ENCODE results near the gene GIMAP8.
"Not testable (repeated sequence)": the region's sequence is repeated elsewhere in the genome, so short reads cannot be mapped to it uniquely, and the experiment has no call there.

Gene GIMAP8

GRCh38 chr7:150464962-150465361 is 14.5 kb downstream of the GIMAP8 start:
- no peak for DNase-seq (ENCODE audit: low read depth in 2 of 2)

DNA sequence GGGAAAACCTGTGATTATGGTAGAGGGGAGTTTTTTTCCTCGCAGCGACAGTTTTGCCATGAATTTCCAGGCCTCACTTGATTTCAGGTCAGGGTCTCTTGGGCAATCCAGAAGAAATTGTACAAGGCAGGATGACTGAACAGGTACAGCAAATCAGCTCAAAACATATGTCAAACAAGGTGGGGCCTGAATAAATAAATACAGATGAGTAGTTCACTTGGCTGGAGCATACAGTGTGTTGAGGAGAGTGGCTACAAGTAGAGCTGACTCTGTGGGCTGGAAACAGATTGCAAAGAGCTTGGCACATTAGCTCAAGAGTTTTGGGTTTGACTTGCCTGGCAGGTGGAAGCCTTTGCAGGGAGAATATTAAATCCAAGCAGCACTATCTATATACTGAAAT is 15.0 kb downstream of the GIMAP8 start:
- DNase-seq (ENCODE audit: low read depth in 2 of 2): no peak

GRCh38 chr7:150466477-150466876 is 16.0 kb downstream of the GIMAP8 start:
- DNase-seq (ENCODE audit: low read depth in 2 of 2): no peak

DNA sequence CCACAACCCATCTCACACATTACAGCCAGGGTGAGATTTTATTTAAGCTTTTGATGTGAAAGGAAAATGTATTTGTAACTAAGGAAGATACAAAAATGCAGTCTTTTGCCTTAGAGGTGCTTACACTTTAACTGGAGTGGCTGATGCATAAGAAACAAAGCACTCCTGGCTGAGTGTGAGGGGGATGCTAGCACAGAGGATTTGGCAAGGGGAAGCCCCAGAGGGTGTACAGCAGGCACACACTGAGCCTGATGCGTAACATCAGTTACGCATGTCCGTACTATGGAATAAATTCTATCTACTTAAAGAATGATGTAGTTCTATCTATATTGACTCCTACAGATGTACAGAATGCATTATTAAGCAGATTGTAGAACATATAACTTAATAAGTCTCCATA is 17.8 kb downstream of the GIMAP8 start:
- no peak for DNase-seq (ENCODE audit: low read depth in 2 of 2)

- no peak for DNase-seq (ENCODE audit: low read depth in 2 of 2)
These were observed 21.5 kb downstream of the GIMAP8 start for GRCh38 chr7:150471886-150472285.

DNA sequence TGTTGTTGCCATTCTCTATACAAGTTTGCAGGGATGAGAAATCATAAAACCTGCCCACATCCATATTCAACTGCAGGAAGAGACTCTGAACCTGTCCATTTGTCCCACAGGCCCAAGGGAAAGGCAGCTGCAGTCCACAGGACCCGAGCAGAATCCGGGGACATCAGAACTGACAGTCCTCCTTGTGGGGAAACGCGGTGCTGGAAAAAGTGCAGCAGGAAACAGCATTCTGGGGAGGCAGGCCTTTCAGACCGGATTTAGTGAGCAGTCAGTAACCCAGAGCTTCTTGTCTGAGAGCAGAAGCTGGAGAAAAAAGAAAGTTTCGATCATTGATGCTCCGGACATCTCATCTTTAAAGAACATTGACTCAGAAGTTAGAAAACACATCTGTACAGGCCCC is 23.5 kb downstream of the GIMAP8 start:
- DNase-seq (ENCODE audit: low read depth in 2 of 2): no peak

DNA sequence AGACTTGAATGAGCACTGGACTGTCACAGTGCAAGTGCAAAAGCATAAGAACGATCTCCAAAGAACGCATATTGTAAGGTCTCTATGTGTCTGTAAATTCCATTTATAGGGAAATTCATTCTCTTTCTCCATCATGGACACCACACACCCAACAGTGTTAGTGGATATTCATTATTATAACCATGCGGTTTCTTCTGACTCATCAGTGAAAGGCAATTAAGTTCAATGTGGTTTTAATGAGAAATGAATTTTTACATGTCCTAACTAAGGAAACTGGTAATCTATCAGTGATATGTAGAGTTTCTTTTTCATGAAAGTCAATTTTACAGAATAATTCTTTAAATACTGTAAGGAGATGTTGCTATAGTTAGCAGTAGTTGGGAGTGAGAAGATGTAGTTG is 25.9 kb downstream of the GIMAP8 start:
- DNase-seq (ENCODE audit: low read depth in 2 of 2): no peak

GRCh38 chr7:150476819-150477631 is 26.6 kb downstream of the GIMAP8 start:
- DNase-seq (ENCODE audit: low read depth in 2 of 2): peak in 1 of 2 donors; percentile 37

- DNase-seq (ENCODE audit: low read depth in 2 of 2): no peak
These were observed 28.7 kb downstream of the GIMAP8 start for GRCh38 chr7:150479023-150479716.

DNA sequence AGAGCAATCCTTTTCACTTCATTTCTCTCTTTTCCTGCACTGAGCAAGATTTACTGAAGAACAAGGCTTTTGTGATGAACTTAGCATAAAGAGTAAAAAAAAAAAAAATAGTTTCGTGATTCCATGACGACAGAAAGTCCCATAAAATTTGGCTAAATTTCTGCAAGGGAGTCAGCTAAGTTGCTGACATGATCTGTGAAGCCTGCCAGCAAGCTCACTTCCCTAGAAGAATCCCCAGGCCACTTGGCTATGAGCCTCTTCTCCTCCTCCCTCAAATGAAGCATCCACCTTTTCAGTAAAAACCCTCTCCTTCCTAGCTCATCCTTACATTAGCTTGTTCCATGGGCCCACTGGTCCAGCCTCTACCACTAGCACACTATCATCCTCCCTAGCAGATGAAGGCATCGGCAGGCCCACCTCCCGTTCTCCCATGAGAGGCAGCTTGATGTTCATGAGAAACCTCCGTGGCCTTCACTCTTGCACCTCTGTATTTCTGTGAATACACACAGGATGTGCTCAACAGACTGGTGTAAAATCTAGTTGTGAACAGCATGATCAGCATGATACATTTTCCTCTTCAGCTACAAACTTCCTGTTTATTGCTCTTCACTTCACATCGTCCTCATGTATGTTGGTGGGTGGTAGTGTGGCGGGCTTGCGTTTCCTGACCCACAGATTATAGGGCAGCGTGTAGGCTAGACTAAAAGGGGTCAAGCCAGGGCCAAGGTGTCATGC is 30.9 kb downstream of the GIMAP8 start:
- DNase-seq (ENCODE audit: low read depth in 2 of 2): no peak

DNA sequence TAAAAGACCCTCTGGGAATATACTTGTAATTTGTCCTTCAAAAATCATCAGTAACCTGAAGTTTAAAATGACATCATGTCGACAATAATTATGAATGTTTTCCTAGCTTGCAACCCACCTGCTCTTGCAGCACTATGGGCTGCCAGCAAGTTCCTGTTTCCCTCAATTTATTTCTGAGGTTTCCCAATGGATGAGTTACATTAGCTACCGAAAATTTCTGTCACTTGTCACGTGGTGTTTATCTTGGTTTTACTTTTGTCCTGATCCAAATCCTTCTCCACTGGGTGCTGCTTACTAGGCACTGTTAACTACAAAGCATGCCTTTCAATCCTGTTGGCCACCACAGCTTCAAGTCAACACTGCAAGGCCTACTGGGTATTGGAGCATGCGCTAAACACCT is 31.5 kb downstream of the GIMAP8 start:
- DNase-seq (ENCODE audit: low read depth in 2 of 2): no peak

DNA sequence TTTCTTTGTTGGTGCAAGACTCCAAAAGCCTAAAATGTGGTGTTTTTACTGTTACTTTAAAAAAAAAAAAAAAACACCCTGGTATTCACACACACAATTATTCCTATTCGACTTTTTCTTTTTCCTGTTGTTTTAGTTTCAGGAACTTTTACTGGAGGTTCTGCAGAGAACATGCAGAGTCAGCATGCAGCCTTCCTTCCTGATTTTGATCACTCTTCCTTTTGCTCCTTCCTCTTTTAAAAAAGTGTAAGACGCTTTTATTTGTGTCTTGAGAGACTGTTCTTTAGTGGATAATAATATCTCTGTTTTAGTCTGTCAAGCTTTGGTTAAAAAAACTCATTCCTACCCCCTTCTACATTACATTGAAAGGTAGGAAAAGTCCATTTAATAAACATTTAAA is 33.1 kb downstream of the GIMAP8 start:
- not testable (repeated sequence) for DNase-seq (ENCODE audit: low read depth in 2 of 2)

GRCh38 chr7:150484071-150484470 is 33.6 kb downstream of the GIMAP8 start:
- not testable (repeated sequence) for DNase-seq (ENCODE audit: low read depth in 2 of 2)

- no peak for DNase-seq (ENCODE audit: low read depth in 2 of 2)
These were observed 37.2 kb downstream of the GIMAP8 start for GRCh38 chr7:150487625-150488024.

- no peak for DNase-seq (ENCODE audit: low read depth in 2 of 2)
These were observed 39.4 kb downstream of the GIMAP8 start for GRCh38 chr7:150489782-150490181.

DNA sequence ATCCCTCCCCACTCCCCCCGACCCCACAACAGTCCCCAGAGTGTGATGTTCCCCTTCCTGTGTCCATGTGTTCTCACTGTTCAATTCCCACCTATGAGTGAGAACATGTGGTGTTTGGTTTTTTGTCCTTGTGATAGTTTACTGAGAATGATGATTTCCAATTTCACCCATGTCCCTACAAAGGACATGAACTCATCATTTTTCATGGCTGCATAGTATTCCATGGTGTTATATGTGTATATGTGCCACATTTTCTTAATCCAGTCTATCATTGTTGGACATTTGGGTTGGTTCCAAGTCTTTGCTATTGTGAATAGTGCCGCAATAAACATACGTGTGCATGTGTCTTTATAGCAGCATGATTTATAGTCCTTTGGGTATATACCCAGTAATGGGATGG is 43.0 kb downstream of the GIMAP8 start:
- not testable (repeated sequence) for DNase-seq (ENCODE audit: low read depth in 2 of 2)

DNA sequence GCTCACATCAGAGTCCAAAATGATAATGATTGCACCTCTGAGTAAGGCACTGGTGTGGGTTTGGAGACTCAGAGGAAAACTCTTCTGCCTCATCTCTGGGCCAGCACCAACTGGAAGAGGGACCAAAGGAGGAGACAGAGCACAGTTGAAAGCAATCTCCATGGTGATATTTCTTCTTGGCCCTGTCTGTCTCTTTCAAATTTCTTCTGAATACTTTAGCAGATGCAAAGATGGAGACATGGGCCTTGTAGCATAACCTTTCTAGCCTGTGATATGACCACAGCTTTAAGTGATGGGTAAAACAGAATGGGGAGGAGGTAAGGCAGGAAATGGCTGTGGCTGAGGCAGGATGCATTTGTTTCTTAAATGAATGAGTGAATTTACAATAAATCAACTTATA is 52.1 kb downstream of the GIMAP8 start:
- no peak for DNase-seq (ENCODE audit: low read depth in 2 of 2)

DNA sequence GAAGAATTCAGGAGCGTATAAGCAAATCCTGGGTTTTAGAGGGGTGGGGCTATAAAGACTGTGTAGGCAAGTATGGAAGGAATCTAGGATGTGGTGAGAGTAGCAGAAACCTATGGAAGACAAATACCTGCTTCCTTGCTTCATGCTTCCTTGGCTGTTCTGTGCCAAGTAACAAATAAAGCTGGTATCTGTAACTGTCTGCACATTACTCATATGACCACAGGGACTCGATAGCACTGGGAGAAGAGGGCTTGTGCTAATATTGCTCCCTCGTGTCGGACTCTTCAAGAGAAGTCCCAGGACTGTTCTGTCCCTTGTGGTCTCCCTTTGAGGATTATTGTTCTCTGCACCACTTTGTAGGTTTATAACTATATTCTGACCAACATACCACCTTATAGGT is 52.7 kb downstream of the GIMAP8 start:
- no peak for DNase-seq (ENCODE audit: low read depth in 2 of 2)

DNA sequence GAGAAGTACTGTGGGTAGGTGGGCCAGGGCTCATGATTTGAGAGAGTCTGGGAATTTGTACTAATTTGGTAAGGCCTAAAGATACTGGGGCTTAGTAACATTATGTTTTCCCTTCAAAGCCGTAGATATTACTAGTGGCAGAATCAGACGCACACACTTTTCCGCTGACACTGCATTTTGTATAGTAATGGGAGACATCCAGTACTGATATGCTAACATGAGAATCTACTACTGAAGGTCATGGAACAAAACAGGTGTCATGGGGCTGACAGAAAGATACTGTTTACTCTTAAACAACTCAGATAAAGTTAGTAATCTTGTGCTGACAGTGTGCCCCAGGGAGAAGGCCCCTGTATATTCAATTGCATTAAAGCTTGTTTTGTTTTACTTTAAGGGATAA is 53.2 kb downstream of the GIMAP8 start:
- no peak for DNase-seq (ENCODE audit: low read depth in 2 of 2)

GRCh38 chr7:150507947-150508602 is 57.6 kb downstream of the GIMAP8 start:
- DNase-seq (ENCODE audit: low read depth in 2 of 2): no peak

DNA sequence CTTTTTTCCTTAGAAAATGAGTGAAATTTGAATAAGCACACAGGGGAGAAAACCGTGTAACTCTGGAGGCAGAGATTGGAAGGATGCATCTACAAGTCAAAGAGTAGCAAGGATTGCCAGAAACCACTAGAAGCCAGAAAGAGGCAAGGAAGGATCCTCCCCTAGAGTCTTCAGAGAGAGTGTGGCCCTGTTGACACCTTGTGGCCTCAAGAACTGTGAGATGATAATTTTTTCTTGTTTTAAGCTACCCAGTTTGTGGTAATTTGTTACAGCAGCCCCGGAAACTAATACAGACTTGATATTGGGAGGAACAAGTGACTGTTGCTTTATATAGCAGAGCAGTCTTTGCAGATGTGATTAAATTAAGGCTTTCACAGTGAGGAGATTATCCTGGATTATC is 60.6 kb downstream of the GIMAP8 start:
- DNase-seq (ENCODE audit: low read depth in 2 of 2): no peak

- DNase-seq (ENCODE audit: low read depth in 2 of 2): no peak
These were observed 63.3 kb downstream of the GIMAP8 start for GRCh38 chr7:150513758-150514157.

Measured in stimulated activated CD4-positive, alpha-beta T cell treated with anti-CD3 and anti-CD28 coated beads, Interleukin-15, amount 100 ng/mL, for 48 hours (primary cell).